HG03520 (cell line): ENCODE data around the gene MRM3.
"Not testable (repeated sequence)": the region's sequence is repeated elsewhere in the genome, so short reads cannot be mapped to it uniquely, and the experiment has no call there.

ENCODE experiments used
- ATAC-seq: cut with Tn5 transposase; IDR thresholded peaks from one replicate; pipeline ENCODE4 v1.9.1; 2021; ENCODE audit warnings: mild to moderate bottlenecking, moderate library complexity; ENCODE audit not compliant: unreplicated experiment

MRM3 gene

GRCh38 chr17:819251-819650, 37.1 kb downstream of the MRM3 start:
- ATAC-seq, result no peak

GRCh38 chr17:823501-823902, 41.3 kb downstream of the MRM3 start:
- no peak for ATAC-seq

DNA sequence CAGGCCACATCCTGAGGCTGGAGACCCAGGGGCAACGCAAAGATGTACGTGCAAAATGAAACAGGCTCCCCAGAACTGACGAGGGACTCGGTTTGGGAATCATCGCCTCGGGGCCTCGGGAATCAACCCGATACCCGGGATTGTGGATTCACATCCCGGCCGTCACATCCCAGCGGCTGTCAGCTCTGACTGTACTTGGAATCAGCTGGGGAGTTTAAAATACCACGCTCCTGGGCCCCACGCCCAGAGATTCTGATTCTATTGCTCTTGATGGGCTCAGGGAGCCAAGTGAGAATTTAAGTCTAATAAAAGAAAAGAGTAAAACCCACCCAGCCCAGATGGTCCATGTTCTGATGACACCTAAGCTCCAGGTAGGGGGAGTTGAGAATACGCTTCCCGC, 42.2 kb downstream of the MRM3 start:
- ATAC-seq, result no peak

- no peak for ATAC-seq
Measured at GRCh38 chr17:825216-825615, 43.1 kb downstream of the MRM3 start.

- ATAC-seq, result no peak
Measured at GRCh38 chr17:826778-827177, 44.6 kb downstream of the MRM3 start.

GRCh38 chr17:828761-829160, 46.6 kb downstream of the MRM3 start:
- no peak for ATAC-seq

DNA sequence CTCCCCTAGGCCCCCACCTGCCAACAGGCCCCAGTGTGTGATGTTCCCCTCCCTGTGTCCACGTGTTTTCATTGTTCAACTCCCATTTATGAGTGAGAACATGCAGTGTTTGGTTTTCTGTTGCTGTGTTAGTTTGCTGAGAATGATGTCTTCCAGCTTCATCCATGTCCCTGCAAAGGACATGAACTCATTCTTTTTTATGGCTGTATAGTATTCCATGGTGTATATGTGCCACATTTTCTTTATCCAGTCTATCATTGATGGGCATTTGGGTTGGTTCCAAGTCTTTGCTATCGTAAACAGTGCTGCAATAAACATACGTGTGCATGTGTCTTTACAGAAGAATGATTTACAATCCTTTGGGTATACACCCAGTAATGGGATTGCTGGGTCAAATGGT, 47.5 kb downstream of the MRM3 start:
- ATAC-seq, result not testable (repeated sequence)

- no peak for ATAC-seq
Measured at GRCh38 chr17:830381-830780, 48.2 kb downstream of the MRM3 start.

- ATAC-seq, result no peak
Measured at GRCh38 chr17:830950-831349, 48.8 kb downstream of the MRM3 start.

GRCh38 chr17:834136-834535, 52.0 kb downstream of the MRM3 start:
- ATAC-seq, result no peak

- no peak for ATAC-seq
Measured at GRCh38 chr17:835263-835662, 53.1 kb downstream of the MRM3 start.

DNA sequence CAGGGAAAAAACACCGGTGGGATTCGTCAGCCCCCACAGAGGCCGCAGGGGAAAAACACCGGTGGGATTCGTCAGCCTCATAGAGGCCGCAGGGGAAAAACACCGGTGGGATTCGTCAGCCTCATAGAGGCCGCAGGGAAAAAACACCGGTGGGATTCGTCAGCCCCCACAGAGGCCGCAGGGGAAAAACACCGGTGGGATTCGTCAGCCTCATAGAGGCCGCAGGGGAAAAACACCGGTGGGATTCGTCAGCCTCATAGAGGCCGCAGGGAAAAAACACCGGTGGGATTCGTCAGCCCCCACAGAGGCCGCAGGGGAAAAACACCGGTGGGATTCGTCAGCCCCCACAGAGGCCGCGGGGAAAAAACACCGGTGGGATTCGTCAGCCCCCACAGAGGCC, 53.6 kb downstream of the MRM3 start:
- not testable (repeated sequence) for ATAC-seq

- ATAC-seq, result no peak
Measured at GRCh38 chr17:836151-836550, 54.0 kb downstream of the MRM3 start.

- ATAC-seq, result no peak
Measured at GRCh38 chr17:838486-838885, 56.3 kb downstream of the MRM3 start.

DNA sequence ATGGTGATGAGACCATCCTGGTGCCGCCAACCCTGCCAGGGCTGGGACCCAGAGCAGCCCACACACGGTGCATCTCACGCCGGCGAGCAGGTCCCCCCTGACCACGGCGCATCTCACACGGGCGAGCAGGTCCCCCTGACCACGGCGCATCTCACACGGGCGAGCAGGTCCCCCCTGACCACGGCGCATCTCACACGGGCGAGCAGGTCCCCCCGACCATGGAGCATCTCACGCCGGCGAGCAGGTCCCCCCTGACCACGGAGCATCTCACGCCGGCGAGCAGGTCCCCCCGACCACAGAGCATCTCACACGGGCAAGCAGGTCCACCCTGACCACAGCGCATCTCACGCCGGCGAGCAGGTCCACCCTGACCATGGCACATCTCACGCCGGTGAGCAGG, 59.2 kb downstream of the MRM3 start:
- ATAC-seq, result no peak
